NB4 (cell line): ENCODE data around the gene ATN1.

Experiments used
- DNase-seq: peaks from one replicate; pipeline ENCODE4 v3.0.0; 2010; ENCODE audit warnings: low read depth
- H3K4me3 ChIP-seq: one replicate; pipeline ENCODE4 v1.5.1; 2011; ENCODE audit warnings: mild to moderate bottlenecking, low read depth, low read length, moderate library complexity
- MYC ChIP-seq: IDR thresholded peaks from 2 replicates; pipeline ENCODE4 v1.6.1; 2011; ENCODE audit warnings: low read depth, low read length
- POLR2A ChIP-seq: IDR thresholded peaks from 2 replicates; pipeline ENCODE4 v1.6.1; 2011; ENCODE audit warnings: mild to moderate bottlenecking; ENCODE audit not compliant: insufficient read length; ENCODE audit errors: extremely low read depth
- TF ChIP-seq, protein P1 (sequence below): IDR thresholded peaks from 2 replicates; pipeline ENCODE4 v1.6.1; 2011; ENCODE audit warnings: low read depth, low read length
- TF ChIP-seq, protein P2 (sequence below): IDR thresholded peaks from one replicate; pipeline ENCODE4 v1.5.1; 2012; ENCODE audit warnings: low read depth, low read length

Gene ATN1

DNA sequence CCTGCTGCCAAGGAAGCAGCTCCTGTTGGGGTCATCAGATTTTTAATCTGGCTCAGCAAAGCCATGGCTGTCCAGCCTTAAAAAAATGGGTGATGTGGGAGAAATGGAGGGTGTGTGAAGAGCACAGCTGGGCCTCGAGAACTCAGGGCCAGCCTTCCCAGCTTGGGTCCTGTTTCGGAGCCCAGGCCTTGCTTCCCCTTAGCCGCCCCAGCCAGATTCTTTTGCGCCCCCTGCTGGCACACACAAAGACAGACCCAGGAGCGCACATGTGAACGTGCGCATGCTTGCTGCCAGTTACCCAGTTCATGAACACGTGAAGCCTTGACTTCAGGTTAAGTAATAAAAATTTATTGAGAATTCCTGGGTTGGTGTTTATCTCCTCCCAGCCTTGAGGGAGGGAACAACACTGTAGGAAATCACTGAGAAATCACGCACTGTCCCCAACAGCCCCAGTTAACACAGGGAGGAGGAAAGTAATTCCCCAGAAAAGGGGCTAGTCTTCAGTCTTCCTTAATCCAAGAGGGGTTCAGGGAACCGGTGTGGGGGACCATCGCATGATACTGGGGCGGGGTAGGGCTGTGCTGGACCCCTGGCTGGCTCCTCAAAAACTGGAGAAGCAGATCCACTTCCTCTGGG lies 37.4 kb downstream of the ATN1 start:
- DNase-seq = peak; percentile 91

DNA sequence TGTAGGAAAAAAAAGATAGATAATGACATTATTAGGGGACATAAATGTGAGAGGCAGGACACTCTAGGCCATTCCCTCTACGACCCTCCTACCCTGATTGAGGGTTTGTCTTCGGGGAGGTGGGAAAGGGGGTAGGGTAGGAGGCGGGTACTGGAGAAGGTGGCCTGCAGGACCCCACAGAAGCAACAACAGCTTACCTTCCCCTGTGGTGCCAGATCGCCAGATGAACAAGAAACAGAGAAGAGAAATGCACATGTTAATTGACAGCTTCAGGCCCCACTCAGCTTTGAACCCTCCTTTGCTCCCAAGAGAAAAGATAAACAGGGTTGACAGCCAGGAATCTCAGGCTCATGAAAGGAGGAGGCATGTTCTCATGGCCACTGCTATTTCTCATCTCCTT lies 38.0 kb downstream of the ATN1 start:
- DNase-seq = no peak
- no peak for TF ChIP-seq MYC
- TF ChIP-seq, protein P1, sequence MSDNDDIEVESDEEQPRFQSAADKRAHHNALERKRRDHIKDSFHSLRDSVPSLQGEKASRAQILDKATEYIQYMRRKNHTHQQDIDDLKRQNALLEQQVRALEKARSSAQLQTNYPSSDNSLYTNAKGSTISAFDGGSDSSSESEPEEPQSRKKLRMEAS = no peak
- TF ChIP-seq, protein P2, sequence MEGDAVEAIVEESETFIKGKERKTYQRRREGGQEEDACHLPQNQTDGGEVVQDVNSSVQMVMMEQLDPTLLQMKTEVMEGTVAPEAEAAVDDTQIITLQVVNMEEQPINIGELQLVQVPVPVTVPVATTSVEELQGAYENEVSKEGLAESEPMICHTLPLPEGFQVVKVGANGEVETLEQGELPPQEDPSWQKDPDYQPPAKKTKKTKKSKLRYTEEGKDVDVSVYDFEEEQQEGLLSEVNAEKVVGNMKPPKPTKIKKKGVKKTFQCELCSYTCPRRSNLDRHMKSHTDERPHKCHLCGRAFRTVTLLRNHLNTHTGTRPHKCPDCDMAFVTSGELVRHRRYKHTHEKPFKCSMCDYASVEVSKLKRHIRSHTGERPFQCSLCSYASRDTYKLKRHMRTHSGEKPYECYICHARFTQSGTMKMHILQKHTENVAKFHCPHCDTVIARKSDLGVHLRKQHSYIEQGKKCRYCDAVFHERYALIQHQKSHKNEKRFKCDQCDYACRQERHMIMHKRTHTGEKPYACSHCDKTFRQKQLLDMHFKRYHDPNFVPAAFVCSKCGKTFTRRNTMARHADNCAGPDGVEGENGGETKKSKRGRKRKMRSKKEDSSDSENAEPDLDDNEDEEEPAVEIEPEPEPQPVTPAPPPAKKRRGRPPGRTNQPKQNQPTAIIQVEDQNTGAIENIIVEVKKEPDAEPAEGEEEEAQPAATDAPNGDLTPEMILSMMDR = no peak
- TF ChIP-seq POLR2A = no peak
- H3K4me3 ChIP-seq = no peak overlapping the region

More for the DNA sequence above, 37.4 kb downstream of the ATN1 start:
- TF ChIP-seq, protein P2 = peak; percentile 80
- TF ChIP-seq MYC (peak; percentile 98), POLR2A (no peak)
- TF ChIP-seq, protein P1 = peak; percentile 98
- no peak overlapping the region for H3K4me3 ChIP-seq

DNA sequence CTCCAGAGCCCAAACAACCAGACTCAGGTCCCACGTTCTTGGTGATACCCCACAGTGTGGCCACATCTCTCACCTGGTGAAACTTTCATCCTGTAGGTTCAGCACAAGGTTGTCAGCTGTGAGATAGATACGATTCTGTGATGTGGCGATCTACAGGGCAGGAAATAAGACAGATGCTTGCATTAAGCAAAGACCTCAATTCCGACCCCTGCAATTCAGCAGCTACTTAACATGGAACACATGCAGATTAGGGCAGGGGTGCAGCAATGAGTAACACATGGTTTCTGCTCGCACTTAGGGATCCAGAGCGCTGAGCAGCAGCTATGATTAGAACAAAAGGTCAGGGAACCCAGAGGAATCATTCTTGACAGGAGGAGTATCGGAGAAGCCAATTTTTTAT lies 38.6 kb downstream of the ATN1 start:
- H3K4me3 ChIP-seq = no peak overlapping the region
- TF ChIP-seq, protein P2 = no peak
- no peak for TF ChIP-seq POLR2A
- TF ChIP-seq MYC = no peak
- TF ChIP-seq, protein P1 = no peak
- DNase-seq = no peak

DNA sequence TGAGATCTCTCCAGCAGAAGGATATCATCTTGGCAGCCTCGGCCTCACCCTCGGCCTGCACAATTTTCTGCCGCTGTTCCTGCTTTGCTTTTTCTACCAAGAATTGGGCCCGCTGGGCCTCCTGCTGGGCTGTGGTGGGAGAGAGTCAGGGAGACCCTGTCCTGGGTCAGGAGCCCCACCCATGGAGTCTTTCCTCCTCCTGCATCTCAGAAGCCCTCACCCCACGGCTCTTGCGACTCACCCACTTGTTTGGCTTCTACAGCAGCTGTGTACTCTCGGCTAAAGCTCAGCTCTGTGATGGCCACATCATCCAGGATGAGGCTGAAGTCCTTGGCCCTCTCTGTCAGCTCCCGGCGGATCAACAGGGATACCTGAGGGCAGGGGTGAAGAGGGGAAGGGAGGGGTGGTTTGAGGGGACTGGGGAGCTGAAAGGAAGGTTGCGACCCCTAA lies 39.9 kb downstream of the ATN1 start:
- no peak overlapping the region for H3K4me3 ChIP-seq
- no peak for DNase-seq
- TF ChIP-seq, protein P1 = no peak
- TF ChIP-seq POLR2A (no peak), MYC (no peak)
- TF ChIP-seq, protein P2 = no peak

DNA sequence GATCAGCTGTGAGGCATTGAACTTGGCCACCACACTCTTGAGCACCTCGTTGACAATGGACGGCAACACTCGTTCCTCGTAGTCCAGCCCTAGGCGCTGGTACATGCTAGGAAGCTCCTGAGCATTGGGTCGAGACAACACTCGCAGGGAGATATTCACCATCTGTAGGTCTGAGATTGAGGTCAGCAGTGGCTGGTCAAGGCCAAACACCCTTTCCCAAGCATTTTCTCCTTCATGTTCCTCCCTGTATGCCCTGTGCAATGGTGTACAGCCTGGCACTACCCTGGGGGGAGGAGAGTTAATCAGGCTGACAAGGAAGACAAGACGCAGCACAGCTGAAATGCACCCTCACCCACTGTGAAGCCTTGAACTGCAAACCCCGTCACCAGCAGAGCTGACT lies 40.7 kb downstream of the ATN1 start:
- no peak for DNase-seq
- H3K4me3 ChIP-seq = peak overlapping the region; percentile 97
- TF ChIP-seq POLR2A (no peak), MYC (no peak)
- TF ChIP-seq, protein P1 = no peak
- TF ChIP-seq, protein P2 = no peak
